Measurements from ENCODE around the gene MRPL24. TPM values are rescaled to one million over a fixed set of nuclear protein-coding genes. Genes with fewer than 3 reads are reported as not detected.

Gene MRPL24
- total and polyA plus RNA-seq, 9 of the 15 experiments (the other 6 are each of a cell fraction or from before 2014, with no cell fraction given), result 74.3 to 267 (median 113) TPM

DNA sequence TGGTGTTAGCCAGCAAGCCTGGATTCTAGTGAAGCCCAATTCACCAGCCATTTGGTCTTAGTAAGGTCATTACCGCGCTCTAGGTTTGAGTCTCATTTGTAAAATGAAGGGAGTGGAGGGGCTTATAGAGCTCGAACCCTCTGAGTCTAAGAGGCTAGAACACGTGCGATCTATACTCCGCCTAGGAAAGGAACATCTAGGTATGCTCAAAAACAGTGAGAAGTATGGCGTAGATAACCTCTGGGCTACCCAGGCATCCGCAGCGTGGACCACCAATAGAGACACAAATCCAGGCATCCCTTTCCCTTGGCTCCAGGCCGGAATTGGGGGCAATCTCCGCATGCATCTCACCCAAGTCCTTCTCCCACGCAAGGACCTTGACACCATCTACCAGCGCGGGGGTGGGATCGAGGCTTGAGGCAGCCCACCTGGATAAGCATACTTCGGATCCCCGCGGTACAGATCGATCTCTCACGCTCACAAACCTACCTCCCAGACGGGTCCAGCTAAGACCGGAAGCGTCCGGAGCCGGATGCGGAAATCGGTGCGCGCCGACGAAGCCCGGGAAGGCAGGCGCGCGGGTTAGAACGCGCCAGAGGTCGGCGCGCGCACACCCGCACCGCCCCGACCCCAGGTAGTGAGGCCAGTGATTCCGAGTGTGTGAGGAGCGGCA, 12.8 kb downstream of the MRPL24 start, which contains the start of gene METTL25B (continued):
- TF ChIP-seq, protein P1, sequence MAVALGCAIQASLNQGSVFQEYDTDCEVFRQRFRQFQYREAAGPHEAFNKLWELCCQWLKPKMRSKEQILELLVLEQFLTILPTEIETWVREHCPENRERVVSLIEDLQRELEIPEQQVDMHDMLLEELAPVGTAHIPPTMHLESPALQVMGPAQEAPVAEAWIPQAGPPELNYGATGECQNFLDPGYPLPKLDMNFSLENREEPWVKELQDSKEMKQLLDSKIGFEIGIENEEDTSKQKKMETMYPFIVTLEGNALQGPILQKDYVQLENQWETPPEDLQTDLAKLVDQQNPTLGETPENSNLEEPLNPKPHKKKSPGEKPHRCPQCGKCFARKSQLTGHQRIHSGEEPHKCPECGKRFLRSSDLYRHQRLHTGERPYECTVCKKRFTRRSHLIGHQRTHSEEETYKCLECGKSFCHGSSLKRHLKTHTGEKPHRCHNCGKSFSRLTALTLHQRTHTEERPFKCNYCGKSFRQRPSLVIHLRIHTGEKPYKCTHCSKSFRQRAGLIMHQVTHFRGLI (CRISPR knock-in tag; IDR thresholded peaks at IDR 0.05), result no peak
- TF ChIP-seq SNAPC5 (CRISPR knock-in tag; IDR thresholded peaks at IDR 0.05) (no peak), CEBPZ (IDR thresholded peaks at IDR 0.05; ENCODE audit: borderline replicate concordance, low read depth, low read length) (no peak), E2F6 (IDR thresholded peaks at IDR 0.05; ENCODE audit: borderline replicate concordance in 1 of 2, extremely low read depth in 1 of 2, insufficient read depth in 1 of 2, insufficient read length in 1 of 2, low read depth in 1 of 2, low read length in 1 of 2, poor library complexity in 1 of 2, severe bottlenecking in 1 of 2) (peak in 1 of 2 experiments; percentile 40), MED1 (CRISPR knock-in tag; IDR thresholded peaks at IDR 0.05; ENCODE audit: borderline replicate concordance) (no peak), TSC22D4 (tag; IDR thresholded peaks at IDR 0.05) (no peak), TAL1 (IDR thresholded peaks at IDR 0.05) (no peak), RBM34 (IDR thresholded peaks at IDR 0.05; ENCODE audit: borderline replicate concordance, insufficient read depth, low read length) (no peak), IRF2 (CRISPR knock-in tag; IDR thresholded peaks at IDR 0.05) (no peak)
- TF ChIP-seq, protein P2, sequence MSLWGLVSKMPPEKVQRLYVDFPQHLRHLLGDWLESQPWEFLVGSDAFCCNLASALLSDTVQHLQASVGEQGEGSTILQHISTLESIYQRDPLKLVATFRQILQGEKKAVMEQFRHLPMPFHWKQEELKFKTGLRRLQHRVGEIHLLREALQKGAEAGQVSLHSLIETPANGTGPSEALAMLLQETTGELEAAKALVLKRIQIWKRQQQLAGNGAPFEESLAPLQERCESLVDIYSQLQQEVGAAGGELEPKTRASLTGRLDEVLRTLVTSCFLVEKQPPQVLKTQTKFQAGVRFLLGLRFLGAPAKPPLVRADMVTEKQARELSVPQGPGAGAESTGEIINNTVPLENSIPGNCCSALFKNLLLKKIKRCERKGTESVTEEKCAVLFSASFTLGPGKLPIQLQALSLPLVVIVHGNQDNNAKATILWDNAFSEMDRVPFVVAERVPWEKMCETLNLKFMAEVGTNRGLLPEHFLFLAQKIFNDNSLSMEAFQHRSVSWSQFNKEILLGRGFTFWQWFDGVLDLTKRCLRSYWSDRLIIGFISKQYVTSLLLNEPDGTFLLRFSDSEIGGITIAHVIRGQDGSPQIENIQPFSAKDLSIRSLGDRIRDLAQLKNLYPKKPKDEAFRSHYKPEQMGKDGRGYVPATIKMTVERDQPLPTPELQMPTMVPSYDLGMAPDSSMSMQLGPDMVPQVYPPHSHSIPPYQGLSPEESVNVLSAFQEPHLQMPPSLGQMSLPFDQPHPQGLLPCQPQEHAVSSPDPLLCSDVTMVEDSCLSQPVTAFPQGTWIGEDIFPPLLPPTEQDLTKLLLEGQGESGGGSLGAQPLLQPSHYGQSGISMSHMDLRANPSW (CRISPR knock-in tag; IDR thresholded peaks at IDR 0.05), result no peak
